ENCODE measurements around the gene ABCB1. TPM values are rescaled to one million over a fixed set of nuclear protein-coding genes. Genes with fewer than 3 reads are reported as not detected.

The ABCB1 gene
- total and polyA plus RNA-seq, 10 of the 15 experiments (the other 5 are each of a cell fraction or from before 2014, with no cell fraction given), result 0.40 to 13.9 (median 1.9) TPM

GRCh38 chr7:87609916-87610315 is 9.2 kb upstream of the ABCB1 start:
- Histone ChIP-seq H3K79me2 (ENCODE audit: control insufficient read depth, insufficient read depth, low read length) (no peaks in the 10 kb centered on the region), H3K4me1 (ENCODE audit: control insufficient read depth, insufficient read depth, low read length) (no peaks in the 10 kb centered on the region), H4K20me1 (ENCODE audit: control insufficient read depth, insufficient read depth) (no peaks in the 10 kb centered on the region), H3K27me3 (replicated peaks in 1 of 2; ENCODE audit: control insufficient read depth in 2 of 2, insufficient read depth in 2 of 2, low read length in 1 of 2) (no peaks in the 10 kb centered on the region), H2AFZ (ENCODE audit: control insufficient read depth, low read depth, low read length) (no peak overlapping the region), H3K36me3 (ENCODE audit: control insufficient read depth in 2 of 2, insufficient read depth in 2 of 2, low read length in 1 of 2) (no peaks in the 10 kb centered on the region), H3K9ac (ENCODE audit: control insufficient read depth, insufficient read depth, low read length) (no peak overlapping the region), H3K27ac (ENCODE audit: control insufficient read depth, insufficient read depth) (no peak overlapping the region), H3K9me3 (replicated peaks; ENCODE audit: control insufficient read depth, insufficient read depth, low read length) (no peaks in the 10 kb centered on the region), H3K4me3 (no peak overlapping the region), H3K4me2 (ENCODE audit: control insufficient read depth, insufficient read depth) (no peak overlapping the region)
- no TSS peak for BruUV-seq (replicated peaks)
- no peak for DNase-seq (ENCODE audit: low read depth, low spot score)
- ChIA-PET POLR2A (interaction anchor here (0.6 kb wide), 1 partner anchor 131 kb away, joined by 3 read pairs; no protein-coding TSS in a partner anchor), RAD21 (ENCODE audit: unreplicated experiment) (interaction anchor here (0.9 kb wide), 1 partner anchor 10 kb away, joined by 5 read pairs; the partner anchor contains the start of gene ABCB1), CTCF (interaction anchor here (1.1 to 1.5 kb wide), 3 partner anchors 9 to 46 kb away, joined by 3 to 7 read pairs (median 4); partner anchors contain the start of gene ABCB1), SMC1A (ENCODE audit: uncharacterized antibody, unreplicated experiment) (interaction anchor here (0.8 to 1.7 kb wide), 4 partner anchors 10 to 104 kb away, joined by 3 to 13 read pairs (median 5); partner anchors contain the start of gene ABCB1)
- FAIRE-seq, result no peak
- intact Hi-C loops (cut with micrococcal nuclease; ENCODE audit: unreplicated experiment), result no loop called here
- in situ Hi-C loops (cut with MboI), result no loop called here
- ATAC-seq, result no peak
- 60% methylated on average over 5 of the region's 5 CpGs for WGBS (ENCODE audit: insufficient coverage, insufficient replicate concordance, low lambda C conversion rate, missing lambda C conversion rate)
- TF ChIP-seq SP1 (IDR thresholded peaks at IDR 0.05; ENCODE audit: low read depth, low read length) (no peak), RB1 (IDR thresholded peaks at IDR 0.05; ENCODE audit: borderline replicate concordance) (no peak), ASH2L (IDR thresholded peaks at IDR 0.05; ENCODE audit: borderline replicate concordance, low read depth) (no peak), ZBTB40 (IDR thresholded peaks at IDR 0.05; ENCODE audit: borderline replicate concordance) (no peak), PAX8 (IDR thresholded peaks at IDR 0.05) (no peak), POLR2AphosphoS5 (IDR thresholded peaks at IDR 0.05; ENCODE audit: low read length) (no peak), RELA (IDR thresholded peaks at IDR 0.05; ENCODE audit: borderline replicate concordance, partially characterized antibody) (no peak), CEBPZ (IDR thresholded peaks at IDR 0.05; ENCODE audit: low read depth, low read length) (no peak), CTCF (IDR thresholded peaks at IDR 0.05 in 2 of 3, conservative IDR thresholded peaks at IDR 0.05 in 1 of 3; ENCODE audit: control insufficient read depth in 2 of 3, extremely low read depth in 1 of 3, insufficient read depth in 1 of 3, low read depth in 3 of 3, low read length in 3 of 3) (no peak), BMI1 (IDR thresholded peaks at IDR 0.05; ENCODE audit: borderline replicate concordance) (no peak), ZSCAN29 (IDR thresholded peaks at IDR 0.05) (no peak), FOS (IDR thresholded peaks at IDR 0.05; ENCODE audit: borderline replicate concordance, extremely low read depth, insufficient read length) (no peak)

All from GM12878 (cell line).